ENCODE data around the gene ERFL. TPM values are rescaled to one million over a fixed set of nuclear protein-coding genes. Genes with fewer than 3 reads are reported as not detected.

The ERFL gene
- total and polyA plus RNA-seq, 3 donors from 2014 or later = 0.78 to 2.4 (median 2.2) TPM

GRCh38 chr19:41893899-41894298 lies 34.4 kb downstream of the ERFL start:
- no peak for DNase-seq
- no peak overlapping the region for H3K4me3 ChIP-seq
- TF ChIP-seq CTCF (IDR thresholded peaks at IDR 0.05) (no peak), POLR2A (IDR thresholded peaks at IDR 0.05) (no peak)
- H3K9me3 ChIP-seq = no peaks in the 10 kb centered on the region
- WGBS, 2 donors = 84 to 96% methylated on average over 4 to 6 of the region's 6 CpGs
- H3K36me3 ChIP-seq (ENCODE audit: low read depth, missing control alignments) = no peaks in the 10 kb centered on the region
- no peaks in the 10 kb centered on the region for H3K27me3 ChIP-seq
- no peaks in the 10 kb centered on the region for H3K4me1 ChIP-seq
- intact Hi-C loops (cut with DNase I; ENCODE audit: low total_unique reads) = no loop called here
- H3K27ac ChIP-seq = no peak overlapping the region

GRCh38 chr19:41892173-41892902 lies 35.9 kb downstream of the ERFL start:
- Histone ChIP-seq H3K4me1 (no peaks in the 10 kb centered on the region), H3K4me3 (no peak overlapping the region), H3K27me3 (no peaks in the 10 kb centered on the region), H3K9me3 (no peaks in the 10 kb centered on the region), H3K27ac (no peak overlapping the region), H3K36me3 (ENCODE audit: low read depth, missing control alignments) (no peaks in the 10 kb centered on the region)
- no peak for DNase-seq
- WGBS, 2 donors = 90 to 93% methylated on average over 16 to 34 of the region's 34 CpGs
- TF ChIP-seq POLR2A (IDR thresholded peaks at IDR 0.05) (no peak), CTCF (IDR thresholded peaks at IDR 0.05) (no peak)
- intact Hi-C loops (cut with DNase I; ENCODE audit: low total_unique reads) = no loop called here

- no peaks in the 10 kb centered on the region for H3K4me1 ChIP-seq
- H3K27me3 ChIP-seq = no peaks in the 10 kb centered on the region
- no peaks in the 10 kb centered on the region for H3K9me3 ChIP-seq
- TF ChIP-seq POLR2A (IDR thresholded peaks at IDR 0.05) (no peak), CTCF (IDR thresholded peaks at IDR 0.05) (no peak)
- WGBS, 2 donors = 84 to 94% methylated on average over 4 of the region's 4 CpGs
- H3K36me3 ChIP-seq (ENCODE audit: low read depth, missing control alignments) = no peaks in the 10 kb centered on the region
- DNase-seq = no peak
- H3K27ac ChIP-seq = no peak overlapping the region
- H3K4me3 ChIP-seq = no peak overlapping the region
- intact Hi-C loops (cut with DNase I; ENCODE audit: low total_unique reads) = no loop called here
Observed at GRCh38 chr19:41890936-41891335, 37.3 kb downstream of the ERFL start.

- intact Hi-C loops (cut with DNase I; ENCODE audit: low total_unique reads) = no loop called here
- 94 to 97% methylated on average over 8 of the region's 8 CpGs for whole genome bisulfite sequencing, 2 donors
Observed at GRCh38 chr19:41889896-41890295, 38.4 kb downstream of the ERFL start.

More at GRCh38 chr19:41889896-41890295, 38.4 kb downstream of the ERFL start:
- Histone ChIP-seq H3K27me3 (no peaks in the 10 kb centered on the region), H3K4me1 (peaks cover 3% of the 10 kb centered on the region), H3K36me3 (ENCODE audit: low read depth, missing control alignments) (no peaks in the 10 kb centered on the region), H3K9me3 (no peaks in the 10 kb centered on the region), H3K4me3 (no peak overlapping the region), H3K27ac (no peak overlapping the region)
- no peak for DNase-seq
- TF ChIP-seq CTCF (IDR thresholded peaks at IDR 0.05) (no peak), POLR2A (IDR thresholded peaks at IDR 0.05) (no peak)
